NCI-H345 treated with DMSO at 0.1 percent for 48 hours (cell line): ENCODE data around the gene ALPL.

Experiments
- DNase-seq: peaks from one replicate; lab custom pipeline; 2025; ENCODE audit not compliant: unreplicated experiment; lab: John Stamatoyannopoulos, UW

ALPL gene

DNA sequence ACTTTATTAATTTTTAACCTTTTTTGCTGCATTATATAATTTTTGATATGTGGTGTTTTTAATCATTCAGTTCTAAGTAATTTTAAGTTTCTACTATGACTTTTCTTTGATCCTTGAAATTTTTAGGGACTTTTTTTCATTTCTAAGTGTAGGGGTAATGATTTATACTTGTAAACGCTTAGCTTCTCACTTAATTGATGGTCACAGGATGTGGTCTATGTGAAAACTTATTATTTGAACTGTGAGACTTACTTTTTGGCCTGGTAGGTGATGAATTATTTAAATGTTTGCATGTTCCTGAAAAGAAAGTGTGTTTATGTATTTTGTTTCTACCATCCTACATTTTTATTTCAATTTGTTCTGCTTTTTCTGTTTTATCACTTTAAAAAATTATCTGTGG lies 17.2 kb downstream of the ALPL start:
- DNase-seq: no peak

GRCh38 chr1:21530368-21531016 lies 21.3 kb downstream of the ALPL start:
- no peak for DNase-seq

DNA sequence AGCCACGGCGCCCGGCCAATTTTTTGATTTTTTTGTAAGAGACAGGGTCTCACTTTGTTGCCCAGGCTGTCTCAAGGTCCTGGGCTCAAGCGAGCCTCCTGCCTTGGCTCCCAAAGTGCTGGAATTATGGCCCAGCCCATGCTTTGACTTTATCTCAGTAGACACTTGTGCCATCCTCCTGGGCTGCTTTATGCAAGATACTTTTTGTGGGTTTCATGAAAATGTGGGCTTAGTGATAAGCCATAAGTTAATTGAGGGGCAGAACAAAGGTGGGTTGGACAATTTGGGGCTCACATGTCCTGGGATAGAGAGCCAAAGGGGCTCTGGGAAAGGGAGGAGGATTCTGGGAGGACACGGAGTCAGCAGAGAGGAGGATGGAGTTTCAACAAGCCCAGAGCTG lies 22.0 kb downstream of the ALPL start:
- DNase-seq: no peak

GRCh38 chr1:21532496-21532895 lies 23.3 kb downstream of the ALPL start:
- DNase-seq: no peak

- no peak for DNase-seq
Observed at GRCh38 chr1:21532992-21533534, 23.8 kb downstream of the ALPL start.

DNA sequence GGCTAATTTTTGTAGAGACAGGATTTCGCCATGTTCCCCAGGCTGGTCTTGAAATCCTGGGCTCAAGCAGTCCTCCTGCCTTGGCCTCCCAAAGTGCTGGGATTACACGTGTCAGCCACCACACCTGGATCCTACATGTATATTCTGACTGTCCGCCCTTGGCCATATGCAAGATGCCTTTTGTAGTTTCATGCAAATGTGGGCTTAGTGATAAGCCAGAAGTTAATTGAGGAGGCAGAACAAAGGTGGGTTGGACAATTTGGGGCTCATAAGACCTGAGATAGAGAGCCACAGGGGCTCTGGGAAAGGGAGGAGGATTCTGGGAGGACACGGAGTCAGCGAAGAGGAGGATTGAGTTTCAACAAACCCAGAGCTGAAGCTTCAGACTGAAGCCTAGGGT lies 24.9 kb downstream of the ALPL start:
- DNase-seq: no peak

DNA sequence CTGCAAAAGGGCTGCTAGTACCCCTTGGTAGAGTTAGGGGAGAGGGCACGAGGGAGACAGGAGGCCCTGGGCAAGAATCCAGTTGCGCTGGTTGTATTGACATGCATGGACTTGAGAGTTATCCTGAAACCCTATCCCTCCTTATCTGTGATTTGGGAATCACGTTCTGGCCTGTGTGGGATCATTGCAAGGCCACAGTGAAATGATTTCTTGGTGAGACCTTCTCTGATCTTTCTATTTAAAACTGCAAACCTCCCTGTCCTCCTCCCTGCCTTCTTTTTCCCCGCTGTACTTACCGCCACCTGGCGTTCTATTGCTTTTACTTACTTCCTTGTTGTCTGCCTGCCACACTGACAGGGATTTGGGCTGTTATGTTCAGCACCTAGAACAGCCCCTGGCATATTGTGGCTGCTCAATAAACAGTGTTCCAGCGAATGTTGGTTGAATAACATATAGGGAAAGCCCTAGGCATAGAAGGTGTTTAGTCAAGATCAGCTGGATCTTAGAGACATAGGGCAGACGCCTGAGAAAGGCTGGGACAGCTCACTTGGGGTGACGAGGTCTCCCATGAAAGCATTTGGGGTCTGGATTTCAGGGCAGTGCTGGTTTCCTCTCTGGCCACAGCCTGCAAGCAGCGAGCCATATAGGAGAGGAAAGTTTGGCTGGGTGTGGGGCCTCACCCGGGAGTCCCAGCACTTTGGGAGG lies 25.6 kb downstream of the ALPL start:
- DNase-seq: no peak

DNA sequence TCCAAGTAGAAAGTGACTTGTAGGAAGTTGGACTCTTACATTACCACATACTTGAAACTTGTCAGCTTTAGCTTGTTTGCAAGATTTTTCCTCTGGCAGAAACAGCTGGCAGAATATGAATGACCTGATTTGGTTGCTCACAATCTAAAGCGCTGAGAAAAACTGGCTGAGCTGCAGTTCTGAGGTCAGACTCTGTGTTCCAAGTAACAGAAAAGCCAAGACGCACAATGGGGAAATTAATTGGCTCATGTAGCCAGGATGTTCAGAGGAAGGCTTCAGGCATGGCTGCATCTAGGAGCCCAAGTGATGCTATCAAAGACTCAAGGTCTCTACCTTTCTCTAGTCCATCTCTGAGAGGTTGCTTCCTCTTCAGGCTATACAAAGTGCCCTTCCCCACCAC lies 27.0 kb downstream of the ALPL start:
- no peak for DNase-seq

DNA sequence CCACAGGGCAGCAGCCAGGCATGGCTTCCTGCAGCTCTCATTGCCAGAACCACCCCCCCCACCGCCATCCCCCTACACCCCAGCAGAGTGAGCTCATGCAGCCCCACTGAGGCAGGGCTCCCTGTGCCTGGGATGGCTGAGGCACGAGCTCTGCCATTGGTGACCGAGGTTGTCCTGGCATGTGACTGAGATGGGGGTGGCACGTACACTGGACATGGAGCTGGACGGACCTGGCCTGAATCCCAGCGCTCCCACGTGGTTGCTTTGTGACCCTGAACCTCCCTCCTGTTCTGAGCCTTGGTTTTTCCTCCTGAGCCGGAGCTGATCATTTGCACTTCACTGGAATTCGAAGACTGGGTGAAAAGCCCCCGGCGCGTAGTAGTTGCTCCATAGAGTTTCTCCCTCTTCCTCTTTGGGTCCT lies 28.3 kb downstream of the ALPL start:
- no peak for DNase-seq

GRCh38 chr1:21537932-21538630 lies 28.9 kb downstream of the ALPL start:
- DNase-seq: no peak

DNA sequence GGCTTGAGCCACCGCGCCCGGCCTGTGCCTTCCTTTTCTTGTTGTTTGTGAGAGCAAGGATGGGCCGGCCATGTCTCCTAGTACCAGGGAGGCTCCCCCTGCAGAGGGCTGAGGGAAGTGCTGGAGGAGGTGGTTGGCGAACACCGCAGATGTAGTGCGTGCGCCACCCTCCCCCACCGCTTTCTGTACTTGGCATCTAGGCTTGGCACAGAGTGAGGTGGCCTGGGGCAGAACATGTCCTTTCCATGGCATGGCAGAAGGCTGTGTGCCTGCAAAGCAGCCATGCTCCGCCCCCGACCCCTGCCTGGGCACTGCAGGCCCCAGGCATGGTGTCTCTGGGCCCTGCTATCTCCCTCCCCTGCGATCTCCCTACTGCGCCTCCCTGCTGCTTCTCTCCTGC lies 30.7 kb downstream of the ALPL start:
- no peak for DNase-seq

DNA sequence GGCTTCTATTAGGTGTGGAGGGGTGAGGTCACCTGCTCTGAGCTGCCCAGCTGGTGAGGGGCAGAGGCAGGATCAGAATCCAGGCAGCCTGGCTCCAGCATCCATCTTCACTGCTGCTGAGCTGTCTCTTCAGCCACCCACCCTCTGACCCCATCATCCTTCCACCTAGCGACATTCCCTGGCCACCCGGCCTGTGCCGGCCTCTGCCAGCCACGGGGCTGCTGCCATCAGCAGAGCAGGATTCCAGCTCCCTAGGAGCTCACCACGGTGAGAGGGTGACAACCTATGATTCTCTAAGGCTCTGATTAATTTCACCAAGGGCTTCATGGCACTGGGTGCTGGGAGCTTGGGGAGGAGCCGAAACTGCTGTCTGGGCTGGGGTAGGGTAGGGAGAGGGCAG lies 32.1 kb downstream of the ALPL start:
- DNase-seq: no peak

- no peak for DNase-seq
Observed at GRCh38 chr1:21541835-21542234, 32.6 kb downstream of the ALPL start.

- no peak for DNase-seq
Observed at GRCh38 chr1:21543598-21543997, 34.4 kb downstream of the ALPL start.

- DNase-seq: no peak
Observed at GRCh38 chr1:21544095-21544494, 34.9 kb downstream of the ALPL start.

GRCh38 chr1:21546122-21546825 lies 37.1 kb downstream of the ALPL start:
- no peak for DNase-seq

DNA sequence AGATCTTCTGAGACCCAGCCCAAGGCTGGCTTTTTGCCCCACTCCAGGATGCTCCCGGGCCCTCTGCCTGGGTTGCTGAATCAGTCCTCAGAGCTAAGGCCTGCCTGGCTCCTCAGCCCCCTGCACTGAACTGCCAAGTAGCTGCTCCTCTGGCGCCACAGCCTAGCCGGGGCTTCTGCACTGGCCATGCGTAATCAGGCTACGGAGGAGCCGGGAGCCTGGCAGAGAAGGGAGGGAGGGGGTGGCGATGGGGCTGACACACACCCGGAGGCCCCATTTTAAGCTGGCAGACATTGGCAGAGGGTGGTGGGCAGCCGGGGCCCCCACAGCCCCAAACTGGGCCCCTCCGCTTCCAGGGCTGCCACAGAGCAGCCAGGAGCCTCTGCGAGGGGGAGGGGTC lies 38.7 kb downstream of the ALPL start:
- DNase-seq: no peak

DNA sequence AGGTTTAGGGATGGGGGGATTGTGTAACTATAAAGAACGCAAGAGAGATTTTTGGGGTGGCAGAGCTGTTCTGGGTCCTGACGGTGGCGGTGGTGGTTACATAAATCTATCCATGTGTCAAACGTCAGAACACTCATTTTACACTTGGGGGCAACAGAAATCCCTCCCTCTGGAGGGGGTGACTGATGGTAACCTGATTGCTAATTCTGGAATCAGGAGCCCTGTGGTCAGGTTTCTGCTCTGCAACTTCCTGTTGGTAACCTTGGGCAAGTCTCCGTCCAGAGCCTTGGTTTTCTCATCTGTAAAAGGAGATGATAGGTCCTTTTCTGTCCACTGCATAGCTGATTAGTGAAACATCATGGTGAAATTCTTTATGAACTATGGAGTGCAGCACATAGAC lies 40.9 kb downstream of the ALPL start:
- DNase-seq: no peak

- no peak for DNase-seq
Observed at GRCh38 chr1:21550866-21551475, 41.7 kb downstream of the ALPL start.

GRCh38 chr1:21552715-21553114 lies 43.5 kb downstream of the ALPL start:
- no peak for DNase-seq
